Fibroblast of pulmonary artery (primary cell): ENCODE data around the gene AZIN2.
"Not testable (repeated sequence)": the region's sequence is repeated elsewhere in the genome, so short reads cannot be mapped to it uniquely, and the experiment has no call there.

Source experiments
- DNase-seq: peaks from one replicate; pipeline ENCODE4 v3.0.0-alpha.2; 2010; ENCODE audit warnings: low read depth
- H3K4me3 ChIP-seq: replicated peaks from 2 replicates; pipeline ENCODE4 v1.5.1; 2011; ENCODE audit warnings: low read depth, mild to moderate bottlenecking, control low read depth, low read length, moderate library complexity
- CTCF ChIP-seq: IDR thresholded peaks from 2 replicates; pipeline ENCODE4 v1.5.1; 2011; ENCODE audit warnings: mild to moderate bottlenecking, control low read depth, low read length, inconsistent platforms; ENCODE audit errors: missing control alignments

AZIN2 gene

DNA sequence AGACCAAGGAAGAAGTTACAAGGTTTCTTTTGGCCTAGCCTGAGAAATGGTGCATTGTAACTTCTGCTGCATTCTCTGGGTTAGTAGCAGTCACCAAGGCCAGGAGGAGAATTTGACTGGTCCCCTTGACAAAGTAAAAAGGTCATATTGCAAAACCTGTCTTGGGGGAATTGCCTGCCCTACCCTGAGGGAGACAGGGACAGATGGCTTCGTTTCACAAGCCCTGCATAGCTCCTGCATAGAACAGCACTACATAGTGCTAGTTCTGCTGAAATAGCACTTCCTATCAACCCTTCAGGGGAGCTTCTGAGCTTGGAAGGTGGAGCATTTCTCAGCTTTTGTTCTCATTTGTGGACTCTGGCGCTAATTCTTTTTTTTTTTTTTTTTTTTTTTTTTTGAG, 23.9 kb upstream of the AZIN2 start:
- no peak for DNase-seq
- no peak overlapping the region for H3K4me3 ChIP-seq
- TF ChIP-seq CTCF, result no peak

GRCh38 chr1:33060579-33061083, 20.3 kb upstream of the AZIN2 start:
- no peak overlapping the region for H3K4me3 ChIP-seq
- peak; percentile 83 for DNase-seq
- no peak for TF ChIP-seq CTCF

GRCh38 chr1:33061834-33062233, 19.1 kb upstream of the AZIN2 start:
- H3K4me3 ChIP-seq, result no peak overlapping the region
- DNase-seq, result no peak
- TF ChIP-seq CTCF, result no peak

DNA sequence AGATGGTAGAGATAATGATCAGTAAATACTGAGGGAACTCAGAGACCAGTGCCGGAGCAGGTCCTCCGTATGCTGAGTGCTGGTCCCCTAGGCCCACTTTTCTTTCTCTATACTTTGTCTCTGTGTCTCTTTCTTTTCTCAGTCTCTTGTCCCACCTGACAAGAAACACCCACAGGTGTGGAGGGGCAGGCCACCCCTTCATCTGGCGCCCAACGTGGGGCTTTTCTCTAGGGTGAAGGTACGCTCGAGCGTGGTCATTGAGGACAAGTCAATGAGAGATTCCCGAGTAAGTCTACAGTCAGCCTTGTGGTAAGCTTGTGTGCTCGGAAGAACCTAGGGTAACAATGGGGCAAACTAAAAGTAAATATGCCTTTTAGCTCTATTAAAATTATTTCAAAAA, 16.7 kb upstream of the AZIN2 start:
- not testable (repeated sequence) for H3K4me3 ChIP-seq, DNase-seq

GRCh38 chr1:33065301-33065700, 15.7 kb upstream of the AZIN2 start:
- no peak overlapping the region for H3K4me3 ChIP-seq
- DNase-seq, result no peak
- no peak for TF ChIP-seq CTCF

DNA sequence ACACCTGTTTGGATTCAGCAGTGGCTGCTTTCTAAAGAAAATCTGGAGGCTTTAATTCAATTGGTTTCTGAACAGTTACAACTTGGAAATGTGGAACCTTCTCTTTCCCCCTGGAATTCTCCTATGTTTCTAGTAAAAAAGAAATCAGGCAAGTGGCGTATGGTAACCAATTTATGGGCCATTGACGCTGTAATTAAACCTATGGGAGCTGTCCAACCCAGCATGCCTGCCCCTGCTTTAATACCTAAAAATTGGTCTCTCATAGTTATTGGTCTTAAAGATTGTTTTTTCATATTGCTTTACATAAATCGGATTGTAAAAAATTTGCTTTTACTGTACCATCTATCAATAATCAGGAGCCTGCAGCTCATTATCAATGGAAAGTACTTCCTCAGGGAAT, 14.5 kb upstream of the AZIN2 start:
- H3K4me3 ChIP-seq, DNase-seq: not testable (repeated sequence)

- DNase-seq, H3K4me3 ChIP-seq: not testable (repeated sequence)
Measured at GRCh38 chr1:33068108-33068507, 12.8 kb upstream of the AZIN2 start.

GRCh38 chr1:33070628-33071027, 10.3 kb upstream of the AZIN2 start:
- no peak for TF ChIP-seq CTCF
- no peak for DNase-seq

DNA sequence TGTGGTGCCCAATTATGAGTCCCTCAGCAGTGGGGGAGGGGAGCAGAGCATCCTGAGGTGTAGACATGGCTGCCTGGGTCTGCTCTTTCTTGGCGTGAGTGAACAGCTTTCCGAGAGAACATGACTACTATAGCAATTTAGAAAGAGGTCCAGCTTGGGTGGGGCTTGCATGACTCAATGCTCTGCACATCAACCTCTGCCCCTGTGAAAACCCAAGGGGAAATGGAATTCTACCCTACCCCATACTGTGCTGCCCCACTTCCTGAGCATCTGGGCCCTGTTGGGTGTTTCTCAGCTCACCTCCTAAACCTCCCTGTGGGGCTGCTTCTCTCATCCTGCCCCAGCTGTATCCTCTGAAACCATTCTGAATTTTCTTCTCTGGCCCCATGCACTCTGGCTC, 8.2 kb upstream of the AZIN2 start:
- TF ChIP-seq CTCF, result no peak
- no peak overlapping the region for H3K4me3 ChIP-seq

More at GRCh38 chr1:33070628-33071027, 10.3 kb upstream of the AZIN2 start:
- H3K4me3 ChIP-seq, result no peak overlapping the region

More for the DNA sequence above, 8.2 kb upstream of the AZIN2 start:
- DNase-seq, result no peak
